K562 treated with DMSO at 1 percent for 4 hours (cell line): ENCODE measurements around the gene UHMK1. TPM values are rescaled to one million over a fixed set of nuclear protein-coding genes. Genes with fewer than 3 reads are reported as not detected.

Source experiments
- total RNA-seq: library from RNA; unstranded; fragments of 300-600 nt; gene quantifications from 2 replicates; pipeline ENCODE4 v1.2.3, GENCODE V29; 2022; ENCODE audit not compliant: insufficient read depth

Gene UHMK1, protein sequence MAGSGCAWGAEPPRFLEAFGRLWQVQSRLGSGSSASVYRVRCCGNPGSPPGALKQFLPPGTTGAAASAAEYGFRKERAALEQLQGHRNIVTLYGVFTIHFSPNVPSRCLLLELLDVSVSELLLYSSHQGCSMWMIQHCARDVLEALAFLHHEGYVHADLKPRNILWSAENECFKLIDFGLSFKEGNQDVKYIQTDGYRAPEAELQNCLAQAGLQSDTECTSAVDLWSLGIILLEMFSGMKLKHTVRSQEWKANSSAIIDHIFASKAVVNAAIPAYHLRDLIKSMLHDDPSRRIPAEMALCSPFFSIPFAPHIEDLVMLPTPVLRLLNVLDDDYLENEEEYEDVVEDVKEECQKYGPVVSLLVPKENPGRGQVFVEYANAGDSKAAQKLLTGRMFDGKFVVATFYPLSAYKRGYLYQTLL
- total RNA-seq: 15.7 and 17.3 TPM in 2 replicates

DNA sequence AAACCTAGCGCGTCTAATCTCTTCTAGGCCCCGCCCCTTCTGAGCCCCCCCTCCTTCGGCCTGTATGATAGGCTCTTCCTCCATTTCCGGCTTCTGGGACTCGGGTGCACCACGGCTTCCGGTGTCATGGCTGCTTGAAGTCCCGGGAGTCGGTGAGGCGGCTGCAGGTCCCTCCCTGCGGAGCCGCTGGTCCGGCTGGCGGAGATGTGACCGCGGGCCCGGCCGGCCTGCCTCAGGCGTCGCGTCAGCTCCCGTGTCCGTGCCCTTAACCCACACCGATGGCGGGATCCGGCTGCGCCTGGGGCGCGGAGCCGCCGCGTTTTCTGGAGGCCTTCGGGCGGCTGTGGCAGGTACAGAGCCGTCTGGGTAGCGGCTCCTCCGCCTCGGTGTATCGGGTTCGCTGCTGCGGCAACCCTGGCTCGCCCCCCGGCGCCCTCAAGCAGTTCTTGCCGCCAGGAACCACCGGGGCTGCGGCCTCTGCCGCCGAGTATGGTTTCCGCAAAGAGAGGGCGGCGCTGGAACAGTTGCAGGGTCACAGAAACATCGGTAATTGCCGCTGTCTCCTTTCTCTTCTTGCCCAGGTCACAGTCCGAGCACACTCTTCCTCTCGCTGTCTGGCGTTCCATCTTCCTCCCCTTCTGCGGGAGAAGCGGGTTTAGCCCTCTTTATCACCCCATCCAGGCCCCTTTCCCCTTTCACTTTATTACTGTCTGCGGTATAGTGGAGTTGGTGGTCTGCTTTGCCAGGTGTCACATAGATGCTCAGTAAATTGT is at the start of gene UHMK1:
TSS of gene UHMK1 (plus strand) at position 96 of the 773 bp plus-strand sequence. CDS start at position 279, 183 bp downstream.

DNA sequence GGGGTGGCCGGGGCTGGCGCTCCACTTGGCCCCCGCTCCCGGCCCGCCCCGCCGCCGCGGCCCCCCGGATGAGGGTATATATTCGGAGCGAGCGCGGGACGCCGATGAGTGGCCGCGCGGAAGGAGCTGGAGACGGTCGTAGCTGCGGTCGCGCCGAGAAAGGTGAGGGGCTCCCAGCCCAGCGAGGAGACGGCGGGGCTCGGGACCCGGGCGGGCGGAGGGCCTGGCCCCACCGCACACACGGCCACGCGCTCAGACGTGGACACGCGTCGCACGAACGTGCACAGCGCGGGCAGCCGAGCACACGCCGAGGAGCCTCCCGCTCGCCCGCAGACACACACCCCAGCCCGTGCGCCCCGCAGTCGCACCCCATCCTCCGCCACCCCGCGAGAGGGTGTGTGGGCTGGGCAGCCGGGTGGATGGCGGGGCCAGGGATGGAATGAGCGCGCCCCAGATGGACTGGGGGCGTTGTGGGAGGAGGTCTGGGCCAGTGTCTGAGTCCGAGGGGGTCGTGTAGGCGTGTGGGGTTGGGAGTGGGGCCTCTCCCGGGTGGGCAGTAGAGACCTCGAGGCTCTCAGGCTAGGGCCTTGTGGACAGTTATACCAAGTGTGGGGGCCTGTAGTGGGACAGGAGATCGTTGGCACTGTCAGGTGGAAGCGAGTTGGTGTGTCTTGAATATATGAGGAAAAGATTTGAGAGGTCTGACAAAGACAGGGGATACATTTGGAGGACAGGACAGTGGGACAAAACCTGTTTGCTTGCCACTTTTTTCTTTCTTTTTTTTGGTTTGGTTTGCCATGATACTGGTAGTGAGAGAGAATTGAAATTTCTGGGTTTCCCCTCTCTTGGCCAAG is 64.2 kb downstream of the UHMK1 start, which contains the start of gene UAP1:
TSS of gene UAP1 (plus strand) at position 107 of the 854 bp plus-strand sequence. CDS start 4,347 bp downstream, outside the sequence.

Other genes with a start within 250 kb of the UHMK1 start
- not detected in 2 replicates for gene SPATA46, start 121.0 kb upstream of the UHMK1 start, total RNA-seq
- 0.27 and 1.1 TPM in 2 replicates for gene C1orf226, start 116.1 kb upstream of the UHMK1 start, total RNA-seq
- gene SH2D1B, start 85.7 kb upstream of the UHMK1 start, total RNA-seq: not detected in 2 replicates
- 51.1 and 62.8 TPM in 2 replicates for gene UAP1, start 63.9 kb downstream of the UHMK1 start, total RNA-seq
- 0.64 and 0.79 TPM in 2 replicates for gene DDR2, start 134.6 kb downstream of the UHMK1 start, total RNA-seq